Spleen (tissue), 11 donors: ENCODE data around the gene TCTN3. TPM values are rescaled to one million over a fixed set of nuclear protein-coding genes. Genes with fewer than 3 reads are reported as not detected.

Experiments
- DNase-seq: peaks from one replicate; pipeline ENCODE4 v3.0.0-alpha.2; 2020
- H3K27ac ChIP-seq, 8 donors: fragments of 200-600 bp; sonication (generic) in 7 of 8; 1 replicate in 4 of 8; 2 replicates in 4 of 8; pipeline versions ENCODE4 v1.5.0 to v1.8.0; 2016 to 2021; ENCODE audit warnings: inconsistent platforms in 4 of 8, mild to moderate bottlenecking in 4 of 8, moderate library complexity in 1 of 8
- H3K27me3 ChIP-seq, 7 donors: fragments of 200-600 bp; sonication (generic) in 6 of 7; replicated peaks in 1 of 7; 1 replicate in 4 of 7; 2 replicates in 3 of 7; pipeline versions ENCODE4 v1.5.0 to v1.8.0; 2016 to 2021; ENCODE audit warnings: inconsistent platforms in 3 of 7, mild to moderate bottlenecking in 1 of 7
- H3K36me3 ChIP-seq, 6 donors: fragments of 200-600 bp; sonication (generic) in 5 of 6; 1 replicate in 4 of 6; 2 replicates in 2 of 6; pipeline versions ENCODE4 v1.5.0 to v1.8.0; 2016 to 2021; ENCODE audit warnings: inconsistent platforms in 2 of 6
- H3K4me1 ChIP-seq, 6 donors: fragments of 200-600 bp; sonication (generic) in 5 of 6; 1 replicate in 3 of 6; 2 replicates in 3 of 6; pipeline versions ENCODE4 v1.5.0 to v1.8.0; 2016 to 2021; ENCODE audit warnings: inconsistent platforms in 3 of 6
- H3K4me3 ChIP-seq, 8 donors: fragments of 200-600 bp; sonication (generic) in 7 of 8; 1 replicate in 4 of 8; 2 replicates in 4 of 8; pipeline versions ENCODE4 v1.5.0 to v1.8.0; 2016 to 2021; ENCODE audit warnings: inconsistent platforms in 4 of 8, mild to moderate bottlenecking in 4 of 8, moderate library complexity in 2 of 8
- H3K9me3 ChIP-seq, 8 donors: fragments of 200-600 bp; sonication (generic) in 7 of 8; 1 replicate in 4 of 8; 2 replicates in 4 of 8; pipeline versions ENCODE4 v1.5.0 to v1.8.0; 2016 to 2021; ENCODE audit warnings: inconsistent platforms in 4 of 8
- POLR2A ChIP-seq, 3 donors: fragments of 450-650 bp; IDR thresholded peaks; one replicate each; pipeline ENCODE4 v1.5.1; 2017; ENCODE audit warnings: antibody characterized with exemption in 3 of 3, mild to moderate bottlenecking in 1 of 3
- POLR2AphosphoS5 ChIP-seq, 3 donors: sonication (generic); formaldehyde crosslinking; IDR thresholded peaks; one replicate each; pipeline ENCODE4 v1.5.1; 2017; ENCODE audit warnings: antibody characterized with exemption in 3 of 3
- WGBS, 5 donors: extraction: QIAGEN DNeasy Blood & Tissue Kit in 3 of 5; methylation state at CpG; one replicate each; pipeline versions ENCODE4 v1.1.5 to v1.1.7; 2013 to 2018; 5-methylcytosine and 5-hydroxymethylcytosine counted together
- intact Hi-C: fragments of 100-400 bp; cut with DNase I; formaldehyde crosslinking; loops from one replicate; pipeline ENCODE4 v1.15.0; 2023; ENCODE audit warnings: low total_unique reads
- polyA plus RNA-seq, 3 donors: library from polyadenylated mRNA; stranded (reverse); fragments of 200-250 nt; gene quantifications; one replicate each; pipeline ENCODE4 v1.2.1, GENCODE V29; 2013
- total RNA-seq, 7 donors: library from RNA; depleted of rRNA in 3 of 7; stranded (reverse); fragments of >200 nt in 3 of 7; fragmentation: NEBNext Ultra II Directional in 4 of 7; extraction: Animal tissue kit (Norgen Biotek cat#: 25700) in 4 of 7; gene quantifications; one replicate each; pipeline versions ENCODE4 v1.1.0 to v1.2.1, GENCODE V29; 2016 to 2021
- TF ChIP-seq, protein P1 (sequence below), 11 experiments: fragments of 200-600 bp in 7 of 11; fragments of 450-650 bp in 4 of 11; sonication (generic) in 4 of 11; IDR thresholded peaks in 8 of 11; conservative IDR thresholded peaks in 3 of 11; 1 replicate in 7 of 11; 2 replicates in 4 of 11; pipeline versions ENCODE4 v1.4.0 to v1.8.0; 2016 to 2021; ENCODE audit warnings: antibody characterized with exemption in 11 of 11, inconsistent platforms in 4 of 11, mild to moderate bottlenecking in 1 of 11
- donor health status: healthy with polysubstance abuse.
- donor health status: DM: no; HTN: no; CAD: no; lungs with moderate emphysema.
- donor health status: DM: no; HTN: no; CAD: no.
- donor health status: Bipolar disorder and iron deficiency.
- donor health status: healthy.
- donor health status: DM: no; HTN: no; CAD: no.
- donor health status: DM: yes; HTN: yes; CAD: no.

Gene TCTN3
- total and polyA plus RNA-seq, 10 donors, result 10.9 to 25.7 (median 23.1) TPM

DNA sequence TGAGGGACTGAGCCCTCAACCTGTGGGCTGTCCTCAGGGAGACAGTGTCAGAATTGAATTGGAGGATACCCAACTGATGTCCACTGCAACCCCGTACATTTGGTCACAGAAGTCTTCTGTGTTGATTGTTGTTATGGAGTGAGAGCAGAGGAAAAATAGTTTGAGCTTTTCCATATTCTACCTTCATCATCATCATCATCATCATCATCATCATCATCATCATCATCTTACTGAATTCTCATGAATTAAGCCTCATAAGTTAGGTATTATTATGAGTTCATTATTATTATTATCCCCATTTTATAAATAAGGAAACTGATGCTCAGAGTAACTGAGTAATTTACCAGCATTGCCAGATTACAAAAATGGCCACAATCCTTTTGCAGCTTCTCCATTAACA, 45.6 kb downstream of the TCTN3 start:
- Histone ChIP-seq H3K36me3 (peaks cover 0 to 98% (median 35%) of the 10 kb centered on the region in 6 donors), H3K4me1 (no peaks in the 10 kb centered on the region), H3K27me3 (no peaks in the 10 kb centered on the region), H3K4me3 (no peak overlapping the region), H3K27ac (no peak overlapping the region), H3K9me3 (peaks cover 0 to 10% (median 6%) of the 10 kb centered on the region in 8 donors)
- TF ChIP-seq, protein P1, sequence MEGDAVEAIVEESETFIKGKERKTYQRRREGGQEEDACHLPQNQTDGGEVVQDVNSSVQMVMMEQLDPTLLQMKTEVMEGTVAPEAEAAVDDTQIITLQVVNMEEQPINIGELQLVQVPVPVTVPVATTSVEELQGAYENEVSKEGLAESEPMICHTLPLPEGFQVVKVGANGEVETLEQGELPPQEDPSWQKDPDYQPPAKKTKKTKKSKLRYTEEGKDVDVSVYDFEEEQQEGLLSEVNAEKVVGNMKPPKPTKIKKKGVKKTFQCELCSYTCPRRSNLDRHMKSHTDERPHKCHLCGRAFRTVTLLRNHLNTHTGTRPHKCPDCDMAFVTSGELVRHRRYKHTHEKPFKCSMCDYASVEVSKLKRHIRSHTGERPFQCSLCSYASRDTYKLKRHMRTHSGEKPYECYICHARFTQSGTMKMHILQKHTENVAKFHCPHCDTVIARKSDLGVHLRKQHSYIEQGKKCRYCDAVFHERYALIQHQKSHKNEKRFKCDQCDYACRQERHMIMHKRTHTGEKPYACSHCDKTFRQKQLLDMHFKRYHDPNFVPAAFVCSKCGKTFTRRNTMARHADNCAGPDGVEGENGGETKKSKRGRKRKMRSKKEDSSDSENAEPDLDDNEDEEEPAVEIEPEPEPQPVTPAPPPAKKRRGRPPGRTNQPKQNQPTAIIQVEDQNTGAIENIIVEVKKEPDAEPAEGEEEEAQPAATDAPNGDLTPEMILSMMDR (IDR thresholded peaks at IDR 0.05 in 8 of 11, conservative IDR thresholded peaks at IDR 0.05 in 3 of 11), result no peak
- TF ChIP-seq POLR2AphosphoS5 (IDR thresholded peaks at IDR 0.05), result no peak
- TF ChIP-seq POLR2A (IDR thresholded peaks at IDR 0.05), result no peak
- intact Hi-C loops, result no loop called here
- DNase-seq, result no peak
- 91 to 100% (median 93%) methylated on average over 1 of the region's 1 CpG for WGBS, 5 donors

DNA sequence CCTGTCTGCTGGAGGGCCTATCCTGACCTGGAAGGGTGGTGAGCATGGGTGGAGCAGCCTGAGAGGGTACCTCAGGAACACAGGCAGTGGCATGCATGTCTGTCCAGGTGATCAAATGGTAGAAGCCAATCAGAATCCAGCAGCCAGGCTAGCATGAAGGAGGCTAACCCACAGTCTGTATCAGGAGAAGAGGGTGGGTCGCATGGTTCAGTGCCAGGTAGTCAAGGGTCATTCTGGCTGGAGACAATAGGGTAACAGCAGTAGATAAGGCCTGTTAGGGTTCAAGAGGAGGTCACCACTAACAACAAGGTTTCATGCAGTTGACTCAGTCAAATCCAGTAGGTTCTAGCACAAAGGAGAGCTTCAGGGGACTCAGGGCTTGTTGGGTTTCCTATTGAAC, 47.6 kb downstream of the TCTN3 start:
- Histone ChIP-seq H3K9me3 (peaks cover 0 to 2% (median under 1%) of the 10 kb centered on the region in 8 donors), H3K4me1 (no peaks in the 10 kb centered on the region), H3K27ac (no peak overlapping the region), H3K36me3 (peaks cover 0 to 98% (median 39%) of the 10 kb centered on the region in 6 donors), H3K27me3 (no peaks in the 10 kb centered on the region), H3K4me3 (no peak overlapping the region)
- no peak for DNase-seq
- WGBS, 5 donors, result 86 to 100% (median 92%) methylated on average over 1 of the region's 1 CpG
- intact Hi-C loops, result no loop called here
- TF ChIP-seq POLR2AphosphoS5 (IDR thresholded peaks at IDR 0.05), result no peak
- TF ChIP-seq POLR2A (IDR thresholded peaks at IDR 0.05), result no peak
- TF ChIP-seq, protein P1 (IDR thresholded peaks at IDR 0.05 in 8 of 11, conservative IDR thresholded peaks at IDR 0.05 in 3 of 11), result no peak

DNA sequence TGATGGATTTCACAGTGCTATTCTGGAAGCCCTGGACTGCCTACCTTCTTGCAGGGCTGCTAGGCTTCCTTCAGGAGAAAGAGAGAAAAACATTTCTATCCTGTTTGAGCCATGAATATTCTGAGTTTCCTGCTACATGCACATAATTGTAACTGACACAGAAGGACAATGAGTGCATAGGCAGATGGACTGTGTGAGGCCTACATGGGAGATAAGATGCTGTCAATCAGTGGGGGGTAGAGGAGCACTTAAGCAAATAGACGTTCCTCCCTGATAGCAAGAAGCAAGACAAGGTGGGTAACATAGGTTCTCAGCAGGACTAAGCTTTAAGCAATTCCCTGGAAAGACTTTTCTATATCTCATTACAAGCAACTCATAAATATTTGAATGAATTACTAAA, 48.8 kb downstream of the TCTN3 start:
- no peak overlapping the region for H3K4me3 ChIP-seq
- no peak for DNase-seq
- WGBS, 5 donors, result 63 to 81% (median 72%) methylated on average over 1 of the region's 1 CpG
- H3K27me3 ChIP-seq, result no peaks in the 10 kb centered on the region
- no peaks in the 10 kb centered on the region for H3K4me1 ChIP-seq
- no peak overlapping the region for H3K27ac ChIP-seq
- TF ChIP-seq, protein P1 (IDR thresholded peaks at IDR 0.05 in 8 of 11, conservative IDR thresholded peaks at IDR 0.05 in 3 of 11), result no peak
- TF ChIP-seq POLR2AphosphoS5 (IDR thresholded peaks at IDR 0.05) (no peak), POLR2A (IDR thresholded peaks at IDR 0.05) (no peak)
- H3K9me3 ChIP-seq, result no peaks in the 10 kb centered on the region
- peaks cover 0 to 98% (median 47%) of the 10 kb centered on the region in 6 donors for H3K36me3 ChIP-seq
- intact Hi-C loops, result no loop called here

DNA sequence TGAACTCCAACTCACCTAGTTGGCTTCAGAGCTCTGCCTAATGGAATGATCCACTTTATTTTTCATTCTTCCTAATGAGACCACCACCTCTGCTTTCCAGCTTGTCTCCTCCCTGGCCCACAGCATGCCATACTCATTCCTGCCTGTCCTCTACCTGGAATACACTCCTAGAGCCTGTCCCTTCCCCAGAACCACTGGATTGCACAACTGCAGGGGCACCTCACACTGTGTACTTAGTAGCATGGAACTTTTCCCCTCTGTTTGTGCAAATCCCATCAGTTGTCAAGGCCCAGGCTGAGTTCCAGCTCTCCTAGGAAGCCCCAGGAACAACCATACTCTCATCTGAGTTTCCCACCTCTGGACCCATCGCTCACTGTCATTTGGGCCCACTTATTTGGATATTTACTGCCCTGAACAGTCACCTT, 52.8 kb downstream of the TCTN3 start:
- no peaks in the 10 kb centered on the region for H3K9me3 ChIP-seq
- no peak for DNase-seq
- intact Hi-C loops, result no loop called here
- TF ChIP-seq POLR2A (IDR thresholded peaks at IDR 0.05), result no peak
- TF ChIP-seq, protein P1 (IDR thresholded peaks at IDR 0.05 in 8 of 11, conservative IDR thresholded peaks at IDR 0.05 in 3 of 11), result no peak
- TF ChIP-seq POLR2AphosphoS5 (IDR thresholded peaks at IDR 0.05), result no peak
- no peak overlapping the region for H3K4me3 ChIP-seq
- 96 to 100% (median 100%) methylated on average over 1 of the region's 1 CpG for WGBS, 5 donors
- H3K4me1 ChIP-seq, result no peaks in the 10 kb centered on the region
- no peaks in the 10 kb centered on the region for H3K27me3 ChIP-seq
- H3K36me3 ChIP-seq, result peaks cover 0 to 98% (median 60%) of the 10 kb centered on the region in 6 donors
- no peak overlapping the region for H3K27ac ChIP-seq
